CD4-positive, alpha-beta T cell treated with Interferon gamma for 1 hour (primary cell): Measurements from ENCODE around the gene CEP162.
A peak's percentile ranks its signal among the peaks of the same experiment; 100 is the strongest.
"Not testable (repeated sequence)": the region's sequence is repeated elsewhere in the genome, so short reads cannot be mapped to it uniquely, and the experiment has no call there.

ENCODE experiments used
- DNase-seq: peaks from one replicate; pipeline ENCODE4 v3.0.0-alpha.2; 2020

The CEP162 gene

GRCh38 chr6:84227434-84228197 lies at the start of gene CEP162:
TSS of gene CEP162 (minus strand) at chr6:84227643. CDS start at chr6:84226393, 1,250 bp downstream.
- peak; percentile 87 for DNase-seq

GRCh38 chr6:84274856-84275255 lies 47.4 kb upstream of the CEP162 start:
- DNase-seq, result no peak

- no peak for DNase-seq
Observed at GRCh38 chr6:84273048-84273809, 45.8 kb upstream of the CEP162 start.

- no peak for DNase-seq
Observed at GRCh38 chr6:84272298-84272697, 44.9 kb upstream of the CEP162 start.

- no peak for DNase-seq
Observed at GRCh38 chr6:84271061-84271716, 43.7 kb upstream of the CEP162 start.

- no peak for DNase-seq
Observed at GRCh38 chr6:84269947-84270733, 42.7 kb upstream of the CEP162 start.

- no peak for DNase-seq
Observed at GRCh38 chr6:84268781-84269180, 41.3 kb upstream of the CEP162 start.

GRCh38 chr6:84263557-84263956 lies 36.1 kb upstream of the CEP162 start:
- DNase-seq, result no peak

GRCh38 chr6:84260926-84261325 lies 33.5 kb upstream of the CEP162 start:
- no peak for DNase-seq

GRCh38 chr6:84260196-84260595 lies 32.8 kb upstream of the CEP162 start:
- DNase-seq, result no peak

GRCh38 chr6:84258866-84259265 lies 31.4 kb upstream of the CEP162 start:
- no peak for DNase-seq

GRCh38 chr6:84258268-84258667 lies 30.8 kb upstream of the CEP162 start:
- no peak for DNase-seq

- DNase-seq, result no peak
Observed at GRCh38 chr6:84255641-84256040, 28.2 kb upstream of the CEP162 start.

- DNase-seq, result no peak
Observed at GRCh38 chr6:84253380-84253779, 25.9 kb upstream of the CEP162 start.

- DNase-seq, result no peak
Observed at GRCh38 chr6:84251891-84252539, 24.6 kb upstream of the CEP162 start.

- no peak for DNase-seq
Observed at GRCh38 chr6:84249724-84250123, 22.3 kb upstream of the CEP162 start.

- DNase-seq, result not testable (repeated sequence)
Observed at GRCh38 chr6:84244416-84245081, 17.1 kb upstream of the CEP162 start.

- DNase-seq, result no peak
Observed at GRCh38 chr6:84243240-84243639, 15.8 kb upstream of the CEP162 start.

- DNase-seq, result no peak
Observed at GRCh38 chr6:84242265-84242664, 14.8 kb upstream of the CEP162 start.

GRCh38 chr6:84228198-84228543 lies 728 bp upstream of the CEP162 start:
- DNase-seq, result no peak

- DNase-seq, result no peak
Observed at GRCh38 chr6:84227044-84227433, 404 bp downstream of the CEP162 start.

GRCh38 chr6:84224251-84224650 lies 3.2 kb downstream of the CEP162 start:
- DNase-seq, result no peak
